ENCODE data around the gene FUT6. TPM values are rescaled to one million over a fixed set of nuclear protein-coding genes. Genes with fewer than 3 reads are reported as not detected.

The FUT6 gene
- total RNA-seq, 1 donor from 2014 or later: not detected

GRCh38 chr19:5828661-5829566 is 10.6 kb downstream of the FUT6 start:
- TF ChIP-seq EZH2 (IDR thresholded peaks at IDR 0.05) (no peak), EZH2phosphoT487 (IDR thresholded peaks at IDR 0.05) (no peak), CTCF (IDR thresholded peaks at IDR 0.05) (no peak)
- peak overlapping the region; percentile 95 for H3K4me3 Mint-ChIP-seq
- peak overlapping the region; percentile 55 for H3K27ac ChIP-seq

DNA sequence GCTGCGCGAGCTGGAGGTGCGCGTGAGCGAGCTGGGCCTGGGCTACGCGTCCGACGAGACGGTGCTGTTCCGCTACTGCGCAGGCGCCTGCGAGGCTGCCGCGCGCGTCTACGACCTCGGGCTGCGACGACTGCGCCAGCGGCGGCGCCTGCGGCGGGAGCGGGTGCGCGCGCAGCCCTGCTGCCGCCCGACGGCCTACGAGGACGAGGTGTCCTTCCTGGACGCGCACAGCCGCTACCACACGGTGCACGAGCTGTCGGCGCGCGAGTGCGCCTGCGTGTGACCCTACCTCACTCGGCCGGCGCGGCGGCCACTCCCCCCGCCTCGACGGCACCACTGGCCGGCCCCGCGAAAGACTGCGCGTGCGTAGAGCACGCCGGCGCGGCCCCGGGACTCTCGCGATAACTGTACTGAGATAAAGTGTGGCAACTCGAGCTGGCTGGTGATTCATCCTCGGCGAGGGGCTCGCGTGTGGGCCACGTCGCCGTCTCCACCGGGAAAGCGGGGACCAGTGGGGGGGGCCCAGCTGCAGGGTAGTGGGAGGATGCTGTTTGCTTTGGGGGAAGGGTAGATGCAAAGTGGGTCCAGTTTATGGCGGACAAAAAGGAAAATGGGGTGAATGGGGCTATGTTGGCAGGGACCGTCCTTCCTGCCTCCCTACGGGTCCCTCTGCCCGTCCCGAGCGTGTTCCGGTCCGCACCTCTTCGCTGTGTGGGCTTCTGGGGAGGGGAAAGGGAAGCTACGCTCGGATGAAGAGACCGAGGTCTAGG is 11.4 kb downstream of the FUT6 start:
- Mint-ChIP-seq H3K36me3 (no peaks in the 10 kb centered on the region), H3K4me1 (peaks cover 11% of the 10 kb centered on the region), H3K9me3 (no peaks in the 10 kb centered on the region), H3K27me3 (ENCODE audit: insufficient read depth, low read depth) (peaks cover 12% of the 10 kb centered on the region), H3K4me3 (peak overlapping the region; percentile 95), H3K27ac (peak overlapping the region; percentile 98)
- H3K36me3 ChIP-seq: no peaks in the 10 kb centered on the region
- peak; percentile 97 for DNase-seq (ENCODE audit: low spot score)
- no peak overlapping the region for H2AFZ ChIP-seq (replicated peaks)
- peak overlapping the region; percentile 78 for H3K4me2 ChIP-seq
- no peaks in the 10 kb centered on the region for H3K79me2 ChIP-seq (ENCODE audit: low read depth)
- H3K4me3 ChIP-seq: peak overlapping the region; percentile 56
- peak overlapping the region; percentile 53 for H3K9ac ChIP-seq
- TF ChIP-seq EZH2 (IDR thresholded peaks at IDR 0.05): no peak
- TF ChIP-seq EZH2phosphoT487 (IDR thresholded peaks at IDR 0.05): no peak
- TF ChIP-seq CTCF (IDR thresholded peaks at IDR 0.05): no peak
- no peaks in the 10 kb centered on the region for H3K27me3 ChIP-seq
- peaks cover 5% of the 10 kb centered on the region for H4K20me1 ChIP-seq (ENCODE audit: low read depth)
- H3K9me3 ChIP-seq (ENCODE audit: low read depth): no peaks in the 10 kb centered on the region
- H3K27ac ChIP-seq: peak overlapping the region; percentile 55
- H3K4me1 ChIP-seq: peaks cover 4% of the 10 kb centered on the region
- H3F3A ChIP-seq (ENCODE audit: low read depth): peaks cover 21% of the 10 kb centered on the region

More at GRCh38 chr19:5828661-5829566, 10.6 kb downstream of the FUT6 start:
- Histone ChIP-seq H3K4me2 (peak overlapping the region; percentile 78), H3K27me3 (no peaks in the 10 kb centered on the region), H4K20me1 (ENCODE audit: low read depth) (peaks cover 5% of the 10 kb centered on the region), H3K4me1 (peaks cover 4% of the 10 kb centered on the region), H3K79me2 (ENCODE audit: low read depth) (no peaks in the 10 kb centered on the region), H3K9ac (peak overlapping the region; percentile 53), H3K36me3 (no peaks in the 10 kb centered on the region), H3K4me3 (peak overlapping the region; percentile 56), H3F3A (ENCODE audit: low read depth) (peaks cover 21% of the 10 kb centered on the region), H2AFZ (replicated peaks) (no peak overlapping the region), H3K9me3 (ENCODE audit: low read depth) (no peaks in the 10 kb centered on the region)
- peak; percentile 83 for DNase-seq (ENCODE audit: low spot score)
- Mint-ChIP-seq H3K27me3 (ENCODE audit: insufficient read depth, low read depth) (peaks cover 12% of the 10 kb centered on the region), H3K36me3 (no peaks in the 10 kb centered on the region), H3K4me1 (peaks cover 11% of the 10 kb centered on the region), H3K27ac (peak overlapping the region; percentile 98), H3K9me3 (no peaks in the 10 kb centered on the region)

DNA sequence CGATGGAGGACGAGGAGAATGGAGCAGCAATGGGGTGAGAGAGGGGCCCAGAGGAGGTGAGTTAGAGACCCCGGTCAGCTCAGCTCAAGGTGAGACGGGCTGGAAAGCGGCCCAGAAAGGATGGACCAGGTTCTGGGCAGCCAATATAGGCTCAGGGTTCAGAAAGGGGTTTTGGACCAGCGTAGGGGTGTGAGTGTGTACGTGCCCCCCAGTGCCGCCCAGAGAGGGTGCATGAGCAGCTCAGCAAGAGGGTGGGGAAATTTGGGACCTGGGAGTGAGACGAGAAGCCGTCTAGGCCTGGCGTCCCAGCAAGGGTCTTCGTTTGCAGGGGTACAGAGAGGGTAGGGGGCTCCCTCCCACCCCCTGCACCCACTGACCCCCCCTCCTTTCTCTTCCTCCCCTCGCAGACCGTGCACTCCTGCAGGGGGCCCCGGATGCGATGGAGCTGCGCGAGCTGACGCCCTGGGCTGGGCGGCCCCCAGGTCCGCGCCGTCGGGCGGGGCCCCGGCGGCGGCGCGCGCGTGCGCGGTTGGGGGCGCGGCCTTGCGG is 12.1 kb downstream of the FUT6 start:
- no peak overlapping the region for H3K9ac ChIP-seq
- peaks cover 21% of the 10 kb centered on the region for H3F3A ChIP-seq (ENCODE audit: low read depth)
- no peaks in the 10 kb centered on the region for H3K9me3 ChIP-seq (ENCODE audit: low read depth)
- H3K27ac Mint-ChIP-seq: peak overlapping the region; percentile 80
- peaks cover 4% of the 10 kb centered on the region for H3K4me1 ChIP-seq
- TF ChIP-seq EZH2 (IDR thresholded peaks at IDR 0.05): no peak
- TF ChIP-seq CTCF (IDR thresholded peaks at IDR 0.05): no peak
- no peak for TF ChIP-seq EZH2phosphoT487 (IDR thresholded peaks at IDR 0.05)
- no peaks in the 10 kb centered on the region for H3K9me3 Mint-ChIP-seq
- H3K27me3 Mint-ChIP-seq (ENCODE audit: insufficient read depth, low read depth): peaks cover 14% of the 10 kb centered on the region
- H3K4me1 Mint-ChIP-seq: peaks cover 13% of the 10 kb centered on the region
- H3K27me3 ChIP-seq: no peaks in the 10 kb centered on the region
- no peak for DNase-seq (ENCODE audit: low spot score)
- no peaks in the 10 kb centered on the region for H3K36me3 ChIP-seq
- no peaks in the 10 kb centered on the region for H3K36me3 Mint-ChIP-seq
- H3K4me3 ChIP-seq: peak overlapping the region; percentile 56
- H2AFZ ChIP-seq (replicated peaks): no peak overlapping the region
- H3K4me3 Mint-ChIP-seq: peak overlapping the region; percentile 85
- no peak overlapping the region for H3K27ac ChIP-seq
- H4K20me1 ChIP-seq (ENCODE audit: low read depth): peaks cover 5% of the 10 kb centered on the region
- H3K4me2 ChIP-seq: peak overlapping the region; percentile 60
- no peaks in the 10 kb centered on the region for H3K79me2 ChIP-seq (ENCODE audit: low read depth)
